ENCODE measurements around the gene SHC4.

SHC4 gene

GRCh38 chr15:48834756-48835155, 129.0 kb downstream of the SHC4 start:
- DNase-seq: no peak

- DNase-seq: no peak
These were observed 130.0 kb downstream of the SHC4 start for GRCh38 chr15:48833526-48834239.

- DNase-seq: no peak
These were observed 131.1 kb downstream of the SHC4 start for GRCh38 chr15:48832648-48833047.

GRCh38 chr15:48828906-48829305, 134.8 kb downstream of the SHC4 start:
- DNase-seq: no peak

- no peak for DNase-seq
These were observed 135.2 kb downstream of the SHC4 start for GRCh38 chr15:48828471-48828870.

- no peak for DNase-seq
These were observed 138.6 kb downstream of the SHC4 start for GRCh38 chr15:48825075-48825474.

GRCh38 chr15:48823706-48824105, 140.0 kb downstream of the SHC4 start:
- no peak for DNase-seq

GRCh38 chr15:48823237-48823636, 140.5 kb downstream of the SHC4 start:
- DNase-seq: no peak

GRCh38 chr15:48814286-48814685, 149.4 kb downstream of the SHC4 start:
- DNase-seq: no peak

GRCh38 chr15:48811325-48811958, 152.3 kb downstream of the SHC4 start:
- DNase-seq: no peak

GRCh38 chr15:48810414-48811324, 153.1 kb downstream of the SHC4 start, which contains the start of gene CEP152:
CEP152 (minus strand) TSS chr15:48811069; CDS start chr15:48805649, 5,420 bp downstream.
- DNase-seq: peak; percentile 99

- DNase-seq: no peak
These were observed 157.6 kb downstream of the SHC4 start for GRCh38 chr15:48806151-48806550.

- no peak for DNase-seq
These were observed 158.1 kb downstream of the SHC4 start for GRCh38 chr15:48805591-48805990.

GRCh38 chr15:48803877-48804276, 159.8 kb downstream of the SHC4 start:
- DNase-seq: no peak

- DNase-seq: no peak
These were observed 160.9 kb downstream of the SHC4 start for GRCh38 chr15:48802867-48803266.

- DNase-seq: no peak
These were observed 161.5 kb downstream of the SHC4 start for GRCh38 chr15:48802257-48802656.

- no peak for DNase-seq
These were observed 162.8 kb downstream of the SHC4 start for GRCh38 chr15:48800811-48801455.

- no peak for DNase-seq
These were observed 163.5 kb downstream of the SHC4 start for GRCh38 chr15:48800245-48800644.

GRCh38 chr15:48798319-48798718, 165.4 kb downstream of the SHC4 start:
- no peak for DNase-seq

GRCh38 chr15:48796930-48797329, 166.8 kb downstream of the SHC4 start:
- no peak for DNase-seq

- no peak for DNase-seq
These were observed 167.2 kb downstream of the SHC4 start for GRCh38 chr15:48796521-48796920.

GRCh38 chr15:48795901-48796300, 167.8 kb downstream of the SHC4 start:
- no peak for DNase-seq

- DNase-seq: no peak
These were observed 169.0 kb downstream of the SHC4 start for GRCh38 chr15:48794697-48795134.
